Measurements from ENCODE around the gene KRT80.
"Not testable (repeated sequence)": the region's sequence is repeated elsewhere in the genome, so short reads cannot be mapped to it uniquely, and the experiment has no call there.

Gene KRT80

GRCh38 chr12:52191841-52192791, at the start of gene KRT80:
Gene KRT80, minus strand, starts transcription at chr12:52192014. Its CDS starts 112 bp downstream, at chr12:52191902.
- DNase-seq, result peak; percentile 13

- no peak for DNase-seq
Observed at GRCh38 chr12:52241205-52241842, 49.5 kb upstream of the KRT80 start.

- DNase-seq, result not testable (repeated sequence)
Observed at GRCh38 chr12:52240247-52240646, 48.4 kb upstream of the KRT80 start.

- DNase-seq, result no peak
Observed at GRCh38 chr12:52239767-52240166, 48.0 kb upstream of the KRT80 start.

- DNase-seq, result no peak
Observed at GRCh38 chr12:52238916-52239646, 47.3 kb upstream of the KRT80 start.

- no peak for DNase-seq
Observed at GRCh38 chr12:52238207-52238840, 46.5 kb upstream of the KRT80 start.

GRCh38 chr12:52236386-52237050, 44.7 kb upstream of the KRT80 start:
- no peak for DNase-seq

- no peak for DNase-seq
Observed at GRCh38 chr12:52235822-52236361, 44.1 kb upstream of the KRT80 start.

- DNase-seq, result no peak
Observed at GRCh38 chr12:52235001-52235764, 43.4 kb upstream of the KRT80 start.

GRCh38 chr12:52234223-52234810, 42.5 kb upstream of the KRT80 start:
- no peak for DNase-seq

- DNase-seq, result no peak
Observed at GRCh38 chr12:52233462-52234207, 41.8 kb upstream of the KRT80 start.

GRCh38 chr12:52232674-52233461, 41.1 kb upstream of the KRT80 start, which contains the start of gene KRT7:
Gene KRT7, plus strand, starts transcription at chr12:52233243. Its CDS starts 54 bp downstream, at chr12:52233297.
- no peak for DNase-seq

- no peak for DNase-seq
Observed at GRCh38 chr12:52232203-52232673, 40.4 kb upstream of the KRT80 start.

GRCh38 chr12:52231305-52232202, 39.7 kb upstream of the KRT80 start:
- DNase-seq, result no peak

GRCh38 chr12:52230364-52231281, 38.8 kb upstream of the KRT80 start:
- no peak for DNase-seq

GRCh38 chr12:52229836-52230343, 38.1 kb upstream of the KRT80 start:
- DNase-seq, result no peak
